WTC11 (cell line): Measurements from ENCODE around the gene EVA1C. TPM values are rescaled to one million over a fixed set of nuclear protein-coding genes. Genes with fewer than 3 reads are reported as not detected.
A peak's percentile ranks its signal among the peaks of the same experiment; 100 is the strongest.

Experiments used
- ATAC-seq: fragments of 200-7000 bp; cut with Tn5 transposase; 2 replicates; pipeline ENCODE4 v1.10.0; 2021; ENCODE audit warnings: mild to moderate bottlenecking, moderate library complexity
- CTCF ChIA-PET: fragments of 300-600 bp; sonication (Branson Sonifier 250); formaldehyde crosslinking; loops from one replicate; lab custom pipeline; 2021; ENCODE audit warnings: antibody characterized with exemption; lab: Charles Lee
- POLR2A ChIA-PET: fragments of 350-600 bp; sonication (Branson Sonifier 250); formaldehyde crosslinking; loops from one replicate; lab custom pipeline; 2021; ENCODE audit warnings: antibody characterized with exemption; lab: Charles Lee
- DNase-seq: peaks from one replicate; pipeline ENCODE4 v3.0.0; 2021; ENCODE audit warnings: low spot score
- H3K27ac Mint-ChIP-seq: 2 replicates; pipeline ENCODE4 v1.8.0; 2021; ENCODE audit warnings: mixed read lengths
- H3K27me3 Mint-ChIP-seq: 2 replicates; pipeline ENCODE4 v1.8.0; 2021; ENCODE audit warnings: low read depth, mild to moderate bottlenecking, moderate library complexity, mixed read lengths
- H3K36me3 Mint-ChIP-seq: 2 replicates; pipeline ENCODE4 v1.8.0; 2021; ENCODE audit warnings: mixed read lengths
- H3K4me1 Mint-ChIP-seq: 2 replicates; pipeline ENCODE4 v1.8.0; 2022; ENCODE audit warnings: mixed read lengths
- H3K4me3 Mint-ChIP-seq: 2 replicates; pipeline ENCODE4 v1.8.0; 2021; ENCODE audit warnings: mild to moderate bottlenecking, moderate library complexity, mixed read lengths
- H3K9me3 Mint-ChIP-seq: 2 replicates; pipeline ENCODE4 v1.8.0; 2021; ENCODE audit warnings: mixed read lengths
- ATF3 ChIP-seq: sonication (generic); formaldehyde crosslinking; conservative IDR thresholded peaks from 2 replicates; pipeline ENCODE4 v1.8.1; 2022; ENCODE audit warnings: mild to moderate bottlenecking, missing genetic modification reagents
- CTCF ChIP-seq: fragments of 200-600 bp; IDR thresholded peaks from 2 replicates; pipeline ENCODE4 v1.8.0; 2022; ENCODE audit warnings: antibody characterized with exemption
- ERG ChIP-seq: fragments of 250-450 bp; sonication (Bioruptor Pico); IDR thresholded peaks from 2 replicates; pipeline ENCODE4 v1.8.0; 2021; ENCODE audit warnings: mild to moderate bottlenecking
- FOXP1 ChIP-seq: sonication (generic); formaldehyde crosslinking; IDR thresholded peaks from 2 replicates; pipeline ENCODE4 v1.8.0; 2022; ENCODE audit warnings: missing genetic modification reagents, mild to moderate bottlenecking, moderate library complexity, borderline replicate concordance
- GABPB1 ChIP-seq: sonication (generic); formaldehyde crosslinking; IDR thresholded peaks from 2 replicates; pipeline ENCODE4 v1.8.1; 2023; ENCODE audit warnings: mild to moderate bottlenecking, missing genetic modification reagents
- HMGA2 ChIP-seq: fragments of 250-450 bp; sonication (Bioruptor Pico); IDR thresholded peaks from 2 replicates; pipeline ENCODE4 v1.4.0; 2021; ENCODE audit warnings: mild to moderate bottlenecking, moderate library complexity
- SMAD3 ChIP-seq: sonication (generic); formaldehyde crosslinking; IDR thresholded peaks from 2 replicates; pipeline ENCODE4 v1.8.0; 2022; ENCODE audit warnings: missing genetic modification reagents, mild to moderate bottlenecking, borderline replicate concordance
- STAT6 ChIP-seq: sonication (generic); formaldehyde crosslinking; conservative IDR thresholded peaks from 2 replicates; pipeline ENCODE4 v1.8.1; 2023; ENCODE audit warnings: mild to moderate bottlenecking, low read depth, missing genetic modification reagents, moderate library complexity
- ZNF317 ChIP-seq: sonication (generic); formaldehyde crosslinking; IDR thresholded peaks from 2 replicates; pipeline ENCODE4 v1.8.1; 2023; ENCODE audit warnings: low read depth, mild to moderate bottlenecking, moderate library complexity, missing genetic modification reagents, borderline replicate concordance
- ZNF396 ChIP-seq: fragments of 250-450 bp; sonication (Bioruptor Pico); IDR thresholded peaks from 2 replicates; pipeline ENCODE4 v1.8.0; 2021; ENCODE audit warnings: mild to moderate bottlenecking, moderate library complexity, borderline replicate concordance
- ZNF425 ChIP-seq: fragments of 250-450 bp; sonication (Bioruptor Pico); conservative IDR thresholded peaks from 2 replicates; pipeline ENCODE4 v1.9.0; 2021; ENCODE audit warnings: mild to moderate bottlenecking
- total RNA-seq: library from RNA; stranded (reverse); gene quantifications from 3 replicates; pipeline ENCODE4 v1.2.3, GENCODE V29; 2021
- TF ChIP-seq, protein P1 (sequence below): sonication (generic); formaldehyde crosslinking; IDR thresholded peaks from 2 replicates; pipeline ENCODE4 v1.8.0; 2022; ENCODE audit warnings: missing genetic modification reagents
- TF ChIP-seq, protein P2 (sequence below): fragments of 250-450 bp; sonication (Bioruptor Pico); IDR thresholded peaks from 2 replicates; pipeline ENCODE4 v1.9.0; 2021; ENCODE audit warnings: moderate library complexity, mild to moderate bottlenecking, inconsistent platforms, borderline replicate concordance
- TF ChIP-seq, protein P3 (sequence below): sonication (generic); formaldehyde crosslinking; IDR thresholded peaks from 2 replicates; pipeline ENCODE4 v1.8.1; 2022; ENCODE audit warnings: mild to moderate bottlenecking, missing genetic modification reagents, moderate library complexity, borderline replicate concordance

Gene EVA1C
- total RNA-seq, 1 experiment from 2014 or later = 3.1 TPM

DNA sequence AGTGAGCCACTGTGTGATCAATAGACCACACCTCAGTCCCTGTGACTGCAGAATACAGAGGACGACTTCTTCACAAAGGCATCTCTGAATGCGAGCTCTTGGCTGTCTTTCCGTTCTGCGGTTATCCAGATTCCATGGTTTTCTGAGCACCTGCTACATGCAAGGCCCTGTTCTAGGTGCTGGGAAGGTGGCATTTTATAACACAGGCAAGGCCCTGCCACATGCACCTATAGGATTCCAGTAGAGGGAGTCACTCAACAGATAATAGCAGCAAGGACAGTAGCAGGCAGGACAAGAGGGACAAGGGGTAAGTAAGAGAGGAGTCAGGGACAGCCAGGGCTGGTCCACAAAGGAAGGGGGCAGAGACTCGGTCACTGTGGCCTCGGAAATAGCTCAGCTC lies 28.7 kb upstream of the EVA1C start:
- ATAC-seq (peak; percentile 60), DNase-seq (no peak)
- no peaks in the 10 kb centered on the region for H3K9me3 Mint-ChIP-seq
- H3K27ac Mint-ChIP-seq = no peak overlapping the region
- ChIA-PET POLR2A (no interaction called here), CTCF (interaction anchor here (0.9 to 1.5 kb wide), 3 partner anchors 19 to 217 kb away, joined by 3 to 8 read pairs (median 6); no protein-coding TSS in a partner anchor)
- H3K4me3 Mint-ChIP-seq = no peak overlapping the region
- no peak for TF ChIP-seq ZNF425 (CRISPR knock-in tag)
- no peak for TF ChIP-seq ERG
- no peaks in the 10 kb centered on the region for H3K27me3 Mint-ChIP-seq
- peaks cover 15% of the 10 kb centered on the region for H3K4me1 Mint-ChIP-seq
- H3K36me3 Mint-ChIP-seq = peaks cover 66% of the 10 kb centered on the region

- Mint-ChIP-seq H3K9me3 (no peaks in the 10 kb centered on the region), H3K4me1 (peaks cover 31% of the 10 kb centered on the region), H3K4me3 (no peak overlapping the region), H3K36me3 (peaks cover 56% of the 10 kb centered on the region), H3K27me3 (no peaks in the 10 kb centered on the region), H3K27ac (no peak overlapping the region)
- TF ChIP-seq, protein P1, sequence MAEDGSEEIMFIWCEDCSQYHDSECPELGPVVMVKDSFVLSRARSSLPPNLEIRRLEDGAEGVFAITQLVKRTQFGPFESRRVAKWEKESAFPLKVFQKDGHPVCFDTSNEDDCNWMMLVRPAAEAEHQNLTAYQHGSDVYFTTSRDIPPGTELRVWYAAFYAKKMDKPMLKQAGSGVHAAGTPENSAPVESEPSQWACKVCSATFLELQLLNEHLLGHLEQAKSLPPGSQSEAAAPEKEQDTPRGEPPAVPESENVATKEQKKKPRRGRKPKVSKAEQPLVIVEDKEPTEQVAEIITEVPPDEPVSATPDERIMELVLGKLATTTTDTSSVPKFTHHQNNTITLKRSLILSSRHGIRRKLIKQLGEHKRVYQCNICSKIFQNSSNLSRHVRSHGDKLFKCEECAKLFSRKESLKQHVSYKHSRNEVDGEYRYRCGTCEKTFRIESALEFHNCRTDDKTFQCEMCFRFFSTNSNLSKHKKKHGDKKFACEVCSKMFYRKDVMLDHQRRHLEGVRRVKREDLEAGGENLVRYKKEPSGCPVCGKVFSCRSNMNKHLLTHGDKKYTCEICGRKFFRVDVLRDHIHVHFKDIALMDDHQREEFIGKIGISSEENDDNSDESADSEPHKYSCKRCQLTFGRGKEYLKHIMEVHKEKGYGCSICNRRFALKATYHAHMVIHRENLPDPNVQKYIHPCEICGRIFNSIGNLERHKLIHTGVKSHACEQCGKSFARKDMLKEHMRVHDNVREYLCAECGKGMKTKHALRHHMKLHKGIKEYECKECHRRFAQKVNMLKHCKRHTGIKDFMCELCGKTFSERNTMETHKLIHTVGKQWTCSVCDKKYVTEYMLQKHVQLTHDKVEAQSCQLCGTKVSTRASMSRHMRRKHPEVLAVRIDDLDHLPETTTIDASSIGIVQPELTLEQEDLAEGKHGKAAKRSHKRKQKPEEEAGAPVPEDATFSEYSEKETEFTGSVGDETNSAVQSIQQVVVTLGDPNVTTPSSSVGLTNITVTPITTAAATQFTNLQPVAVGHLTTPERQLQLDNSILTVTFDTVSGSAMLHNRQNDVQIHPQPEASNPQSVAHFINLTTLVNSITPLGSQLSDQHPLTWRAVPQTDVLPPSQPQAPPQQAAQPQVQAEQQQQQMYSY (CRISPR knock-in tag) = no peak
- no peak for TF ChIP-seq STAT6
- TF ChIP-seq ZNF396 (CRISPR knock-in tag) = no peak
- no peak for TF ChIP-seq HMGA2
- DNase-seq (no peak), ATAC-seq (no peak)
- ChIA-PET POLR2A (interaction anchor here (0.7 kb wide), 1 partner anchor 1524 kb away, joined by 4 read pairs; no protein-coding TSS in a partner anchor), CTCF (interaction anchor here (0.6 to 1.3 kb wide), 3 partner anchors 72 to 215 kb away, joined by 3 to 12 read pairs (median 4); no protein-coding TSS in a partner anchor)
Observed at GRCh38 chr21:32386195-32386870, 26.2 kb upstream of the EVA1C start.

- peaks cover 55% of the 10 kb centered on the region for H3K36me3 Mint-ChIP-seq
- no peak for TF ChIP-seq ATF3 (CRISPR knock-in tag)
- no peak for TF ChIP-seq ZNF396 (CRISPR knock-in tag)
- TF ChIP-seq, protein P2, sequence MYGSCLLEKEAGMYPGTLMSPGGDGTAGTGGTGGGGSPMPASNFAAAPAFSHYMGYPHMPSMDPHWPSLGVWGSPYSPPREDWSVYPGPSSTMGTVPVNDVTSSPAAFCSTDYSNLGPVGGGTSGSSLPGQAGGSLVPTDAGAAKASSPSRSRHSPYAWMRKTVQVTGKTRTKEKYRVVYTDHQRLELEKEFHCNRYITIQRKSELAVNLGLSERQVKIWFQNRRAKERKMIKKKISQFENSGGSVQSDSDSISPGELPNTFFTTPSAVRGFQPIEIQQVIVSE = no peak
- no peak for TF ChIP-seq CTCF
- TF ChIP-seq FOXP1 (CRISPR knock-in tag) = no peak
- TF ChIP-seq ZNF317 = no peak
- no peak for TF ChIP-seq GABPB1
- TF ChIP-seq, protein P3, sequence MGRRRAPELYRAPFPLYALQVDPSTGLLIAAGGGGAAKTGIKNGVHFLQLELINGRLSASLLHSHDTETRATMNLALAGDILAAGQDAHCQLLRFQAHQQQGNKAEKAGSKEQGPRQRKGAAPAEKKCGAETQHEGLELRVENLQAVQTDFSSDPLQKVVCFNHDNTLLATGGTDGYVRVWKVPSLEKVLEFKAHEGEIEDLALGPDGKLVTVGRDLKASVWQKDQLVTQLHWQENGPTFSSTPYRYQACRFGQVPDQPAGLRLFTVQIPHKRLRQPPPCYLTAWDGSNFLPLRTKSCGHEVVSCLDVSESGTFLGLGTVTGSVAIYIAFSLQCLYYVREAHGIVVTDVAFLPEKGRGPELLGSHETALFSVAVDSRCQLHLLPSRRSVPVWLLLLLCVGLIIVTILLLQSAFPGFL = no peak
- TF ChIP-seq SMAD3 = no peak
Observed at GRCh38 chr21:32387151-32387550, 25.4 kb upstream of the EVA1C start.

More at GRCh38 chr21:32387151-32387550, 25.4 kb upstream of the EVA1C start:
- Mint-ChIP-seq H3K4me1 (peaks cover 39% of the 10 kb centered on the region), H3K27me3 (no peaks in the 10 kb centered on the region), H3K4me3 (no peak overlapping the region), H3K27ac (peak overlapping the region; percentile 79; the same call in 1 of the 2 replicates), H3K9me3 (no peaks in the 10 kb centered on the region)
- ChIA-PET CTCF (interaction anchor here (0.6 to 1.3 kb wide), 4 partner anchors 71 to 1556 kb away, joined by 3 to 12 read pairs (median 4); no protein-coding TSS in a partner anchor), POLR2A (no interaction called here)
- ATAC-seq = no peak
- no peak for DNase-seq
